Hepatocyte (in vitro differentiated cells): ENCODE data around the gene SFRP5. TPM values are rescaled to one million over a fixed set of nuclear protein-coding genes. Genes with fewer than 3 reads are reported as not detected.

Experiments
- DNase-seq: peaks from one replicate; pipeline ENCODE4 v3.0.0-alpha.2; 2016; ENCODE audit warnings: low spot score
- H2AFZ ChIP-seq: fragments of 200-600 bp; sonication (generic); 2 replicates; pipeline ENCODE4 v1.6.0; 2016; ENCODE audit warnings: antibody characterized with exemption, mild to moderate bottlenecking
- H3K27ac ChIP-seq: fragments of 200-600 bp; sonication (generic); 2 replicates; pipeline ENCODE4 v1.5.1; 2016; ENCODE audit warnings: mild to moderate bottlenecking
- H3K27me3 ChIP-seq: fragments of 200-600 bp; sonication (generic); 2 replicates; pipeline ENCODE4 v1.6.1; 2016
- H3K36me3 ChIP-seq: fragments of 200-600 bp; sonication (generic); replicated peaks from 2 replicates; pipeline ENCODE4 v1.5.1; 2016; ENCODE audit warnings: low read depth; ENCODE audit not compliant: insufficient read depth
- H3K4me1 ChIP-seq: fragments of 200-600 bp; sonication (generic); 2 replicates; pipeline ENCODE4 v1.5.1; 2016; ENCODE audit warnings: mild to moderate bottlenecking, moderate library complexity; ENCODE audit not compliant: insufficient read depth
- H3K4me2 ChIP-seq: fragments of 200-600 bp; sonication (generic); 2 replicates; pipeline ENCODE4 v1.6.0; 2016
- H3K4me3 ChIP-seq: fragments of 200-600 bp; sonication (generic); 2 replicates; pipeline ENCODE4 v1.5.1; 2016; ENCODE audit warnings: mild to moderate bottlenecking
- H3K79me2 ChIP-seq: fragments of 200-600 bp; sonication (generic); 2 replicates; pipeline ENCODE4 v1.6.0; 2017; ENCODE audit warnings: mild to moderate bottlenecking
- H3K9me2 ChIP-seq: fragments of 200-600 bp; sonication (generic); replicated peaks from 2 replicates; pipeline ENCODE4 v1.6.0; 2017; ENCODE audit warnings: mild to moderate bottlenecking; ENCODE audit not compliant: insufficient read depth
- H3K9me3 ChIP-seq: fragments of 200-600 bp; sonication (generic); 2 replicates; pipeline ENCODE4 v1.5.1; 2016; ENCODE audit warnings: low read depth, mild to moderate bottlenecking
- H4K20me1 ChIP-seq: fragments of 200-600 bp; sonication (generic); 2 replicates; pipeline ENCODE4 v1.6.0; 2016; ENCODE audit warnings: mild to moderate bottlenecking; ENCODE audit not compliant: insufficient read depth, poor library complexity, severe bottlenecking
- EZH2 ChIP-seq: fragments of 200-600 bp; sonication (generic); IDR thresholded peaks from 2 replicates; pipeline ENCODE4 v1.6.1; 2016; ENCODE audit warnings: antibody characterized with exemption, mild to moderate bottlenecking, borderline replicate concordance
- EZH2phosphoT487 ChIP-seq: fragments of 200-600 bp; sonication (generic); IDR thresholded peaks from one replicate; pipeline ENCODE4 v1.6.1; 2018; ENCODE audit warnings: antibody characterized with exemption, mild to moderate bottlenecking, low read depth, moderate library complexity; ENCODE audit not compliant: unreplicated experiment, severe bottlenecking
- WGBS: methylation state at CpG from one replicate; pipeline ENCODE4 v1.1.6; 2016; ENCODE audit warnings: low lambda C conversion rate; ENCODE audit errors: missing lambda C conversion rate; 5-methylcytosine and 5-hydroxymethylcytosine counted together
- polyA plus RNA-seq: library from polyadenylated mRNA; unstranded; fragments of >200 nt; fragmentation: Nextera tagmentation; extraction: Ambion mirVana; gene quantifications from 2 replicates; pipeline ENCODE4 v1.2.1, GENCODE V29; 2016
- total RNA-seq: library from RNA; depleted of rRNA; stranded (reverse); fragments of >200 nt; gene quantifications from 2 replicates; pipeline ENCODE4 v1.2.3, GENCODE V29; 2014
- TF ChIP-seq, protein P1 (sequence below): fragments of 200-600 bp; sonication (generic); IDR thresholded peaks from 2 replicates; pipeline ENCODE4 v1.5.1; 2016; ENCODE audit warnings: antibody characterized with exemption, mild to moderate bottlenecking; ENCODE audit not compliant: poor library complexity

SFRP5 gene
- total and polyA plus RNA-seq, 2 experiments from 2014 or later = 17.2 to 48.9 TPM

GRCh38 chr10:97762816-97763215 is 9.0 kb downstream of the SFRP5 start:
- TF ChIP-seq EZH2phosphoT487 (no peak), EZH2 (no peak)
- TF ChIP-seq, protein P1, sequence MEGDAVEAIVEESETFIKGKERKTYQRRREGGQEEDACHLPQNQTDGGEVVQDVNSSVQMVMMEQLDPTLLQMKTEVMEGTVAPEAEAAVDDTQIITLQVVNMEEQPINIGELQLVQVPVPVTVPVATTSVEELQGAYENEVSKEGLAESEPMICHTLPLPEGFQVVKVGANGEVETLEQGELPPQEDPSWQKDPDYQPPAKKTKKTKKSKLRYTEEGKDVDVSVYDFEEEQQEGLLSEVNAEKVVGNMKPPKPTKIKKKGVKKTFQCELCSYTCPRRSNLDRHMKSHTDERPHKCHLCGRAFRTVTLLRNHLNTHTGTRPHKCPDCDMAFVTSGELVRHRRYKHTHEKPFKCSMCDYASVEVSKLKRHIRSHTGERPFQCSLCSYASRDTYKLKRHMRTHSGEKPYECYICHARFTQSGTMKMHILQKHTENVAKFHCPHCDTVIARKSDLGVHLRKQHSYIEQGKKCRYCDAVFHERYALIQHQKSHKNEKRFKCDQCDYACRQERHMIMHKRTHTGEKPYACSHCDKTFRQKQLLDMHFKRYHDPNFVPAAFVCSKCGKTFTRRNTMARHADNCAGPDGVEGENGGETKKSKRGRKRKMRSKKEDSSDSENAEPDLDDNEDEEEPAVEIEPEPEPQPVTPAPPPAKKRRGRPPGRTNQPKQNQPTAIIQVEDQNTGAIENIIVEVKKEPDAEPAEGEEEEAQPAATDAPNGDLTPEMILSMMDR = no peak
- no peaks in the 10 kb centered on the region for H3K36me3 ChIP-seq
- DNase-seq = no peak
- 70% methylated on average over 5 of the region's 5 CpGs for WGBS
- no peaks in the 10 kb centered on the region for H3K27me3 ChIP-seq
- peak overlapping the region; percentile 16 for H3K27ac ChIP-seq
- no peak overlapping the region for H2AFZ ChIP-seq
- no peak overlapping the region for H3K4me3 ChIP-seq
- H3K9me2 ChIP-seq = no peaks in the 10 kb centered on the region
- H3K4me1 ChIP-seq = no peaks in the 10 kb centered on the region
- no peak overlapping the region for H3K4me2 ChIP-seq
- no peaks in the 10 kb centered on the region for H3K79me2 ChIP-seq
- H3K9me3 ChIP-seq = no peaks in the 10 kb centered on the region
- no peaks in the 10 kb centered on the region for H4K20me1 ChIP-seq

GRCh38 chr10:97762056-97762455 is 9.7 kb downstream of the SFRP5 start:
- Histone ChIP-seq H3K27ac (no peak overlapping the region), H3K9me2 (no peaks in the 10 kb centered on the region), H3K27me3 (no peaks in the 10 kb centered on the region), H3K4me2 (no peak overlapping the region), H3K4me3 (no peak overlapping the region), H3K9me3 (no peaks in the 10 kb centered on the region), H4K20me1 (no peaks in the 10 kb centered on the region), H3K79me2 (no peaks in the 10 kb centered on the region), H3K36me3 (no peaks in the 10 kb centered on the region), H3K4me1 (no peaks in the 10 kb centered on the region), H2AFZ (no peak overlapping the region)
- no peak for TF ChIP-seq EZH2
- TF ChIP-seq, protein P1 = no peak
- TF ChIP-seq EZH2phosphoT487 = no peak
- DNase-seq = no peak
- 95% methylated on average over 10 of the region's 10 CpGs for WGBS

GRCh38 chr10:97761331-97761865 is 10.4 kb downstream of the SFRP5 start:
- DNase-seq = no peak
- no peak overlapping the region for H3K4me2 ChIP-seq
- WGBS = over 99% methylated on average over 8 of the region's 8 CpGs
- no peaks in the 10 kb centered on the region for H3K79me2 ChIP-seq
- H3K27ac ChIP-seq = no peak overlapping the region
- H3K27me3 ChIP-seq = no peaks in the 10 kb centered on the region
- H2AFZ ChIP-seq = no peak overlapping the region
- no peak overlapping the region for H3K4me3 ChIP-seq
- no peaks in the 10 kb centered on the region for H3K9me2 ChIP-seq
- no peaks in the 10 kb centered on the region for H3K9me3 ChIP-seq
- no peaks in the 10 kb centered on the region for H4K20me1 ChIP-seq
- no peaks in the 10 kb centered on the region for H3K4me1 ChIP-seq
- TF ChIP-seq EZH2 = no peak
- TF ChIP-seq, protein P1 = no peak
- TF ChIP-seq EZH2phosphoT487 = no peak
- H3K36me3 ChIP-seq = no peaks in the 10 kb centered on the region
